Vagina (tissue), 2 donors: ENCODE results near the gene IP6K2. TPM values are rescaled to one million over a fixed set of nuclear protein-coding genes. Genes with fewer than 3 reads are reported as not detected.
A peak's percentile ranks its signal among the peaks of the same experiment; 100 is the strongest.

Experiments used
- DNase-seq, 2 donors: peaks; one replicate each; pipeline ENCODE4 v3.0.0-alpha.2; 2017; ENCODE audit errors: extremely low spot score in 2 of 2
- H3K27ac ChIP-seq: fragments of 200-600 bp; sonication (generic); one replicate; pipeline ENCODE4 v1.5.1; 2019
- H3K27me3 ChIP-seq: fragments of 200-600 bp; sonication (generic); one replicate; pipeline ENCODE4 v1.5.1; 2019
- H3K36me3 ChIP-seq, 2 donors: fragments of 200-600 bp; sonication (generic); one replicate each; pipeline ENCODE4 v1.5.1; 2017 to 2019
- H3K4me1 ChIP-seq: fragments of 200-600 bp; sonication (generic); one replicate; pipeline ENCODE4 v1.5.1; 2019
- H3K4me3 ChIP-seq, 2 donors: fragments of 200-600 bp; sonication (generic); 1 replicate in 1 of 2; 2 replicates in 1 of 2; pipeline ENCODE4 v1.5.1; 2016 to 2019
- H3K9me3 ChIP-seq: fragments of 200-600 bp; sonication (generic); one replicate; pipeline ENCODE4 v1.5.1; 2019
- CTCF ChIP-seq, 3 experiments: fragments of 450-650 bp in 2 of 3; fragments of 200-600 bp in 1 of 3; sonication (generic) in 1 of 3; IDR thresholded peaks; one replicate each; pipeline ENCODE4 v1.5.1; 2017 to 2019; ENCODE audit warnings: antibody characterized with exemption in 3 of 3, mild to moderate bottlenecking in 2 of 3, moderate library complexity in 2 of 3
- POLR2A ChIP-seq, 2 donors: fragments of 450-650 bp; IDR thresholded peaks; one replicate each; pipeline ENCODE4 v1.6.1; 2017; ENCODE audit warnings: antibody characterized with exemption in 2 of 2, mild to moderate bottlenecking in 2 of 2, moderate library complexity in 2 of 2
- POLR2AphosphoS5 ChIP-seq, 2 donors: sonication (generic); formaldehyde crosslinking; IDR thresholded peaks; one replicate each; pipeline ENCODE4 v1.9.0; 2017; ENCODE audit warnings: antibody characterized with exemption in 2 of 2, mild to moderate bottlenecking in 2 of 2, low read depth in 1 of 2; ENCODE audit not compliant: insufficient read depth in 1 of 2
- intact Hi-C: fragments of 100-400 bp; cut with DNase I; formaldehyde crosslinking; loops from one replicate; pipeline ENCODE4 v1.15.1; 2023
- total RNA-seq: library from RNA; depleted of rRNA; stranded (reverse); fragments of >200 nt; gene quantifications from one replicate; pipeline ENCODE4 v1.2.3, GENCODE V29; 2016

IP6K2 gene
- total RNA-seq, 1 donor from 2014 or later: 119 TPM

- no peak for TF ChIP-seq POLR2A (IDR thresholded peaks at IDR 0.05)
- TF ChIP-seq POLR2AphosphoS5 (IDR thresholded peaks at IDR 0.05; ENCODE audit: insufficient read depth in 1 of 2, low read depth in 1 of 2): no peak
- intact Hi-C loops: no loop called here
- H3K27me3 ChIP-seq: no peaks in the 10 kb centered on the region
- peak overlapping the region; percentile 65 to 81 for H3K4me3 ChIP-seq
- peaks cover 0 to 7% of the 10 kb centered on the region in 2 donors for H3K36me3 ChIP-seq
- H3K4me1 ChIP-seq: peaks cover 45% of the 10 kb centered on the region
- DNase-seq: no peak
- H3K9me3 ChIP-seq: no peaks in the 10 kb centered on the region
- peak overlapping the region; percentile 82 for H3K27ac ChIP-seq
Measured at GRCh38 chr3:48716508-48716981, 476 bp downstream of the IP6K2 start.

- DNase-seq: no peak
- Histone ChIP-seq H3K4me1 (peaks cover 52% of the 10 kb centered on the region), H3K27ac (peak overlapping the region; percentile 54), H3K9me3 (no peaks in the 10 kb centered on the region), H3K4me3 (peak overlapping the region; percentile 8 to 81), H3K27me3 (no peaks in the 10 kb centered on the region), H3K36me3 (peaks cover 0 to 13% of the 10 kb centered on the region in 2 donors)
- intact Hi-C loops: no loop called here
- no peak for TF ChIP-seq CTCF (IDR thresholded peaks at IDR 0.05)
- TF ChIP-seq POLR2AphosphoS5 (IDR thresholded peaks at IDR 0.05; ENCODE audit: insufficient read depth in 1 of 2, low read depth in 1 of 2): peak in 1 of 2 donors; percentile 37
Measured at GRCh38 chr3:48715174-48715800, 1.7 kb downstream of the IP6K2 start.

GRCh38 chr3:48711727-48712126 is 5.3 kb downstream of the IP6K2 start:
- TF ChIP-seq CTCF (IDR thresholded peaks at IDR 0.05) (no peak), POLR2A (IDR thresholded peaks at IDR 0.05) (no peak), POLR2AphosphoS5 (IDR thresholded peaks at IDR 0.05; ENCODE audit: insufficient read depth in 1 of 2, low read depth in 1 of 2) (no peak)
- Histone ChIP-seq H3K27me3 (no peaks in the 10 kb centered on the region), H3K36me3 (peaks cover 0 to 13% of the 10 kb centered on the region in 2 donors), H3K27ac (no peak overlapping the region), H3K9me3 (no peaks in the 10 kb centered on the region), H3K4me1 (peaks cover 83% of the 10 kb centered on the region), H3K4me3 (no peak overlapping the region)
- intact Hi-C loops: no loop called here
- DNase-seq: no peak

GRCh38 chr3:48709051-48709461 is 8.0 kb downstream of the IP6K2 start:
- intact Hi-C loops: no loop called here
- H3K27me3 ChIP-seq: no peaks in the 10 kb centered on the region
- TF ChIP-seq POLR2A (IDR thresholded peaks at IDR 0.05) (no peak), POLR2AphosphoS5 (IDR thresholded peaks at IDR 0.05; ENCODE audit: insufficient read depth in 1 of 2, low read depth in 1 of 2) (peak in 1 of 2 donors; percentile 60), CTCF (IDR thresholded peaks at IDR 0.05) (no peak)
- no peak for DNase-seq
- H3K36me3 ChIP-seq: peaks cover 0 to 8% of the 10 kb centered on the region in 2 donors
- no peak overlapping the region for H3K27ac ChIP-seq
- peaks cover 66% of the 10 kb centered on the region for H3K4me1 ChIP-seq
- H3K4me3 ChIP-seq: no peak overlapping the region
- no peaks in the 10 kb centered on the region for H3K9me3 ChIP-seq

GRCh38 chr3:48708481-48708889 is 8.5 kb downstream of the IP6K2 start:
- Histone ChIP-seq H3K4me1 (peaks cover 66% of the 10 kb centered on the region), H3K36me3 (peaks cover 0 to 6% of the 10 kb centered on the region in 2 donors), H3K27me3 (no peaks in the 10 kb centered on the region), H3K27ac (no peak overlapping the region), H3K4me3 (no peak overlapping the region), H3K9me3 (no peaks in the 10 kb centered on the region)
- intact Hi-C loops: no loop called here
- DNase-seq: no peak
- no peak for TF ChIP-seq POLR2A (IDR thresholded peaks at IDR 0.05)
- TF ChIP-seq CTCF (IDR thresholded peaks at IDR 0.05): no peak
- TF ChIP-seq POLR2AphosphoS5 (IDR thresholded peaks at IDR 0.05; ENCODE audit: insufficient read depth in 1 of 2, low read depth in 1 of 2): no peak
